ENCODE results near the gene KLHDC7B. TPM values are rescaled to one million over a fixed set of nuclear protein-coding genes. Genes with fewer than 3 reads are reported as not detected.
A peak's percentile ranks its signal among the peaks of the same experiment; 100 is the strongest.

Gene KLHDC7B
- total and polyA plus RNA-seq, 2 of the 13 experiments (the other 11 are each of a cell fraction or from before 2014, with no cell fraction given) = 0.11 TPM; not detected in 1

DNA sequence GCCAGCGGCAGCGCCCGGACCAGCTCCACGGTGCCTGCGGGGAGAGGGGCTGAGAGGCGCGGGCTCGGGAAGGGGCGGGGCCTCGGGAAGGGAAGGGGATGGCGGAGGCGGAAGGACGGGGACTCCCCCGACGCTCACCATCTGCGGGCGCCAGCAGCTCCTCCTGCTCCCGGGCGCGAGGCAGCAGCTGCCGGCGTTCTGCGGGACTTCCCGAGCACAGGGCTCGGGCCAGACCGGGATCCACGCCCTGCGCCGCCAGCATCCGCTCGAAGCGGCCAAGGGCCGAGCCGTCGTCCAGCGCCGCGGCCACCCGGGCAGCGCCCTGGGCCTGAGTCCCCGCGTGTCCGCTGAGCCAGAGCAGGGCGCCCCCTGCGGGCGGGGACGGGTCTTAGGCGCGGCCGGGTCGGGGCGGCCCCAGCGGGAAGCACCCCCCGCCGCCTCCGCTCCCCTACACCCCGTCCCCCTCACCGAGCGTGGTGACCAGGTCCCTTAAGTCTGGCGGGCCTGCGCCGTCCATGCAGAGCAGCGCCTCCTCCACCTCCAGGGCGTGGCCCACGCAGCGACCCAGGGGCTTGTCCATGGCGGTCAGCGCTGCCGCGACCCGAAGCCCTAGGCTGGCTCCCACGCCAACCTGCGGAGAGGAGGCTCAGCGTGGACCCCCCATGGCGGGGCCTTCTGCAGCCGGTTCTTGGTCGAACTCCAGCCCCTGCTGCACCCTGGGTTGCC, 19.4 kb upstream of the KLHDC7B start (continued):
- TF ChIP-seq, protein P1, sequence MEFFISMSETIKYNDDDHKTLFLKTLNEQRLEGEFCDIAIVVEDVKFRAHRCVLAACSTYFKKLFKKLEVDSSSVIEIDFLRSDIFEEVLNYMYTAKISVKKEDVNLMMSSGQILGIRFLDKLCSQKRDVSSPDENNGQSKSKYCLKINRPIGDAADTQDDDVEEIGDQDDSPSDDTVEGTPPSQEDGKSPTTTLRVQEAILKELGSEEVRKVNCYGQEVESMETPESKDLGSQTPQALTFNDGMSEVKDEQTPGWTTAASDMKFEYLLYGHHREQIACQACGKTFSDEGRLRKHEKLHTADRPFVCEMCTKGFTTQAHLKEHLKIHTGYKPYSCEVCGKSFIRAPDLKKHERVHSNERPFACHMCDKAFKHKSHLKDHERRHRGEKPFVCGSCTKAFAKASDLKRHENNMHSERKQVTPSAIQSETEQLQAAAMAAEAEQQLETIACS (CRISPR knock-in tag; IDR thresholded peaks at IDR 0.05) = peak; percentile 43; the same call in 1 of the 2 replicates
- no peak for TF ChIP-seq NFE2L1 (CRISPR knock-in tag; IDR thresholded peaks at IDR 0.05; ENCODE audit: borderline replicate concordance)
- TF ChIP-seq, protein P2, sequence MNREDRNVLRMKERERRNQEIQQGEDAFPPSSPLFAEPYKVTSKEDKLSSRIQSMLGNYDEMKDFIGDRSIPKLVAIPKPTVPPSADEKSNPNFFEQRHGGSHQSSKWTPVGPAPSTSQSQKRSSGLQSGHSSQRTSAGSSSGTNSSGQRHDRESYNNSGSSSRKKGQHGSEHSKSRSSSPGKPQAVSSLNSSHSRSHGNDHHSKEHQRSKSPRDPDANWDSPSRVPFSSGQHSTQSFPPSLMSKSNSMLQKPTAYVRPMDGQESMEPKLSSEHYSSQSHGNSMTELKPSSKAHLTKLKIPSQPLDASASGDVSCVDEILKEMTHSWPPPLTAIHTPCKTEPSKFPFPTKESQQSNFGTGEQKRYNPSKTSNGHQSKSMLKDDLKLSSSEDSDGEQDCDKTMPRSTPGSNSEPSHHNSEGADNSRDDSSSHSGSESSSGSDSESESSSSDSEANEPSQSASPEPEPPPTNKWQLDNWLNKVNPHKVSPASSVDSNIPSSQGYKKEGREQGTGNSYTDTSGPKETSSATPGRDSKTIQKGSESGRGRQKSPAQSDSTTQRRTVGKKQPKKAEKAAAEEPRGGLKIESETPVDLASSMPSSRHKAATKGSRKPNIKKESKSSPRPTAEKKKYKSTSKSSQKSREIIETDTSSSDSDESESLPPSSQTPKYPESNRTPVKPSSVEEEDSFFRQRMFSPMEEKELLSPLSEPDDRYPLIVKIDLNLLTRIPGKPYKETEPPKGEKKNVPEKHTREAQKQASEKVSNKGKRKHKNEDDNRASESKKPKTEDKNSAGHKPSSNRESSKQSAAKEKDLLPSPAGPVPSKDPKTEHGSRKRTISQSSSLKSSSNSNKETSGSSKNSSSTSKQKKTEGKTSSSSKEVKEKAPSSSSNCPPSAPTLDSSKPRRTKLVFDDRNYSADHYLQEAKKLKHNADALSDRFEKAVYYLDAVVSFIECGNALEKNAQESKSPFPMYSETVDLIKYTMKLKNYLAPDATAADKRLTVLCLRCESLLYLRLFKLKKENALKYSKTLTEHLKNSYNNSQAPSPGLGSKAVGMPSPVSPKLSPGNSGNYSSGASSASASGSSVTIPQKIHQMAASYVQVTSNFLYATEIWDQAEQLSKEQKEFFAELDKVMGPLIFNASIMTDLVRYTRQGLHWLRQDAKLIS (CRISPR knock-in tag; IDR thresholded peaks at IDR 0.05) = no peak
- TF ChIP-seq, protein P3, sequence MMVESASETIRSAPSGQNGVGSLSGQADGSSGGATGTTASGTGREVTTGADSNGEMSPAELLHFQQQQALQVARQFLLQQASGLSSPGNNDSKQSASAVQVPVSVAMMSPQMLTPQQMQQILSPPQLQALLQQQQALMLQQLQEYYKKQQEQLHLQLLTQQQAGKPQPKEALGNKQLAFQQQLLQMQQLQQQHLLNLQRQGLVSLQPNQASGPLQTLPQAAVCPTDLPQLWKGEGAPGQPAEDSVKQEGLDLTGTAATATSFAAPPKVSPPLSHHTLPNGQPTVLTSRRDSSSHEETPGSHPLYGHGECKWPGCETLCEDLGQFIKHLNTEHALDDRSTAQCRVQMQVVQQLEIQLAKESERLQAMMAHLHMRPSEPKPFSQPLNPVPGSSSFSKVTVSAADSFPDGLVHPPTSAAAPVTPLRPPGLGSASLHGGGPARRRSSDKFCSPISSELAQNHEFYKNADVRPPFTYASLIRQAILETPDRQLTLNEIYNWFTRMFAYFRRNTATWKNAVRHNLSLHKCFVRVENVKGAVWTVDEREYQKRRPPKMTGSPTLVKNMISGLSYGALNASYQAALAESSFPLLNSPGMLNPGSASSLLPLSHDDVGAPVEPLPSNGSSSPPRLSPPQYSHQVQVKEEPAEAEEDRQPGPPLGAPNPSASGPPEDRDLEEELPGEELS (CRISPR knock-in tag; IDR thresholded peaks at IDR 0.05) = no peak
- 0 out of 2 replicates have a peak, but pooled peaks have one; percentile 32 for TF ChIP-seq NR1H2 (CRISPR knock-in tag; IDR thresholded peaks at IDR 0.05; ENCODE audit: borderline replicate concordance, low read depth)
- no peak for TF ChIP-seq ZNF230 (CRISPR knock-in tag; IDR thresholded peaks at IDR 0.05)
- no peak for TF ChIP-seq RFX3 (CRISPR knock-in tag; IDR thresholded peaks at IDR 0.05)
- TF ChIP-seq SMAD1 (CRISPR knock-in tag; IDR thresholded peaks at IDR 0.05; ENCODE audit: borderline replicate concordance, low read depth) = no peak
- no peak for TF ChIP-seq ELF1 (CRISPR knock-in tag; IDR thresholded peaks at IDR 0.05)
- TF ChIP-seq, protein P4, sequence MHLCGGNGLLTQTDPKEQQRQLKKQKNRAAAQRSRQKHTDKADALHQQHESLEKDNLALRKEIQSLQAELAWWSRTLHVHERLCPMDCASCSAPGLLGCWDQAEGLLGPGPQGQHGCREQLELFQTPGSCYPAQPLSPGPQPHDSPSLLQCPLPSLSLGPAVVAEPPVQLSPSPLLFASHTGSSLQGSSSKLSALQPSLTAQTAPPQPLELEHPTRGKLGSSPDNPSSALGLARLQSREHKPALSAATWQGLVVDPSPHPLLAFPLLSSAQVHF (CRISPR knock-in tag; IDR thresholded peaks at IDR 0.05) = peak; percentile 85
- TF ChIP-seq ZNF720 (CRISPR knock-in tag; IDR thresholded peaks at IDR 0.05) = no peak
- TF ChIP-seq, protein P5, sequence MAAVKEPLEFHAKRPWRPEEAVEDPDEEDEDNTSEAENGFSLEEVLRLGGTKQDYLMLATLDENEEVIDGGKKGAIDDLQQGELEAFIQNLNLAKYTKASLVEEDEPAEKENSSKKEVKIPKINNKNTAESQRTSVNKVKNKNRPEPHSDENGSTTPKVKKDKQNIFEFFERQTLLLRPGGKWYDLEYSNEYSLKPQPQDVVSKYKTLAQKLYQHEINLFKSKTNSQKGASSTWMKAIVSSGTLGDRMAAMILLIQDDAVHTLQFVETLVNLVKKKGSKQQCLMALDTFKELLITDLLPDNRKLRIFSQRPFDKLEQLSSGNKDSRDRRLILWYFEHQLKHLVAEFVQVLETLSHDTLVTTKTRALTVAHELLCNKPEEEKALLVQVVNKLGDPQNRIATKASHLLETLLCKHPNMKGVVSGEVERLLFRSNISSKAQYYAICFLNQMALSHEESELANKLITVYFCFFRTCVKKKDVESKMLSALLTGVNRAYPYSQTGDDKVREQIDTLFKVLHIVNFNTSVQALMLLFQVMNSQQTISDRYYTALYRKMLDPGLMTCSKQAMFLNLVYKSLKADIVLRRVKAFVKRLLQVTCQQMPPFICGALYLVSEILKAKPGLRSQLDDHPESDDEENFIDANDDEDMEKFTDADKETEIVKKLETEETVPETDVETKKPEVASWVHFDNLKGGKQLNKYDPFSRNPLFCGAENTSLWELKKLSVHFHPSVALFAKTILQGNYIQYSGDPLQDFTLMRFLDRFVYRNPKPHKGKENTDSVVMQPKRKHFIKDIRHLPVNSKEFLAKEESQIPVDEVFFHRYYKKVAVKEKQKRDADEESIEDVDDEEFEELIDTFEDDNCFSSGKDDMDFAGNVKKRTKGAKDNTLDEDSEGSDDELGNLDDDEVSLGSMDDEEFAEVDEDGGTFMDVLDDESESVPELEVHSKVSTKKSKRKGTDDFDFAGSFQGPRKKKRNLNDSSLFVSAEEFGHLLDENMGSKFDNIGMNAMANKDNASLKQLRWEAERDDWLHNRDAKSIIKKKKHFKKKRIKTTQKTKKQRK (IDR thresholded peaks at IDR 0.05; ENCODE audit: low read length) = no peak
- no peak for TF ChIP-seq MAFG (CRISPR knock-in tag; IDR thresholded peaks at IDR 0.05)
- TF ChIP-seq DPF2 (CRISPR knock-in tag; IDR thresholded peaks at IDR 0.05; ENCODE audit: borderline replicate concordance, low read depth) = no peak
- TF ChIP-seq ISX (CRISPR knock-in tag; conservative IDR thresholded peaks at IDR 0.05) = no peak
- TF ChIP-seq CEBPB (IDR thresholded peaks at IDR 0.05; ENCODE audit: borderline replicate concordance, low read depth, low read length) = no peak
